CD8-positive, alpha-beta memory T cell (primary cell): Measurements from ENCODE around the gene VPS45. TPM values are rescaled to one million over a fixed set of nuclear protein-coding genes. Genes with fewer than 3 reads are reported as not detected.
A peak's percentile ranks its signal among the peaks of the same experiment; 100 is the strongest.

Experiments used
- CTCF ChIA-PET: fragments of 350-600 bp; sonication (Branson Sonifier 250); formaldehyde crosslinking; loops from one replicate; lab custom pipeline; 2021; ENCODE audit warnings: antibody characterized with exemption; lab: Charles Lee
- POLR2A ChIA-PET: fragments of 350-600 bp; sonication (Branson Sonifier 250); formaldehyde crosslinking; loops from one replicate; lab custom pipeline; 2021; ENCODE audit warnings: antibody characterized with exemption; lab: Charles Lee
- DNase-seq, 5 donors: peaks; one replicate each; pipeline versions ENCODE4 v3.0.0 to v3.0.0-alpha.2; 2020 to 2022; ENCODE audit warnings: mixed read lengths in 1 of 5
- H3K27ac ChIP-seq: one replicate; pipeline ENCODE4 v1.7.0; 2013; ENCODE audit warnings: low read depth, mild to moderate bottlenecking, low read length, moderate library complexity
- H3K27me3 ChIP-seq: 2 replicates; pipeline ENCODE4 v1.7.0; 2013; ENCODE audit warnings: low read length, mild to moderate bottlenecking; ENCODE audit not compliant: insufficient read depth, poor library complexity, severe bottlenecking
- H3K36me3 ChIP-seq: 2 replicates; pipeline ENCODE4 v1.7.0; 2013; ENCODE audit warnings: mild to moderate bottlenecking, low read length, moderate library complexity; ENCODE audit not compliant: insufficient read depth
- H3K4me1 ChIP-seq: 2 replicates; pipeline ENCODE4 v1.7.0; 2013; ENCODE audit warnings: mild to moderate bottlenecking, low read length, moderate library complexity; ENCODE audit not compliant: insufficient read depth
- H3K4me3 ChIP-seq: 2 replicates; pipeline ENCODE4 v1.7.0; 2013; ENCODE audit warnings: mild to moderate bottlenecking, low read length
- H3K9me3 ChIP-seq: 2 replicates; pipeline ENCODE4 v1.7.0; 2013; ENCODE audit warnings: mild to moderate bottlenecking, low read length
- H3K27ac Mint-ChIP-seq, 8 donors: one replicate each; pipeline ENCODE4 v1.8.0; 2020 to 2021; ENCODE audit warnings: mixed read lengths in 8 of 8, mild to moderate bottlenecking in 6 of 8, inconsistent platforms in 3 of 8, moderate library complexity in 3 of 8
- H3K27me3 Mint-ChIP-seq, 2 donors: one replicate each; pipeline ENCODE4 v1.8.0; 2020 to 2021; ENCODE audit warnings: mixed read lengths in 2 of 2, mild to moderate bottlenecking in 1 of 2, moderate library complexity in 1 of 2
- H3K36me3 Mint-ChIP-seq, 3 donors: one replicate each; pipeline ENCODE4 v1.8.0; 2020 to 2021; ENCODE audit warnings: mixed read lengths in 3 of 3, inconsistent platforms in 1 of 3, mild to moderate bottlenecking in 1 of 3
- H3K4me1 Mint-ChIP-seq, 3 donors: one replicate each; pipeline ENCODE4 v1.8.0; 2020 to 2021; ENCODE audit warnings: mixed read lengths in 3 of 3, inconsistent platforms in 1 of 3, mild to moderate bottlenecking in 1 of 3
- H3K4me3 Mint-ChIP-seq, 7 donors: one replicate each; pipeline ENCODE4 v1.8.0; 2020 to 2021; ENCODE audit warnings: mixed read lengths in 7 of 7, mild to moderate bottlenecking in 6 of 7, moderate library complexity in 4 of 7, inconsistent platforms in 2 of 7
- H3K9me3 Mint-ChIP-seq, 5 donors: one replicate each; pipeline ENCODE4 v1.8.0; 2020 to 2022; ENCODE audit warnings: mixed read lengths in 5 of 5, mild to moderate bottlenecking in 3 of 5, moderate library complexity in 2 of 5, inconsistent platforms in 1 of 5
- polyA plus RNA-seq: library from polyadenylated mRNA; unstranded; fragments of 300-500 nt; fragmentation: Illumina TruSeq; gene quantifications from one replicate; pipeline ENCODE4 v1.2.3, GENCODE V29; 2021
- total RNA-seq, 2 experiments: library from RNA; stranded (reverse); gene quantifications; one replicate each; pipeline ENCODE4 v1.2.3, GENCODE V29; 2021

Gene VPS45
- total and polyA plus RNA-seq, 3 experiments from 2014 or later: 26.3 to 33.6 (median 27.5) TPM

DNA sequence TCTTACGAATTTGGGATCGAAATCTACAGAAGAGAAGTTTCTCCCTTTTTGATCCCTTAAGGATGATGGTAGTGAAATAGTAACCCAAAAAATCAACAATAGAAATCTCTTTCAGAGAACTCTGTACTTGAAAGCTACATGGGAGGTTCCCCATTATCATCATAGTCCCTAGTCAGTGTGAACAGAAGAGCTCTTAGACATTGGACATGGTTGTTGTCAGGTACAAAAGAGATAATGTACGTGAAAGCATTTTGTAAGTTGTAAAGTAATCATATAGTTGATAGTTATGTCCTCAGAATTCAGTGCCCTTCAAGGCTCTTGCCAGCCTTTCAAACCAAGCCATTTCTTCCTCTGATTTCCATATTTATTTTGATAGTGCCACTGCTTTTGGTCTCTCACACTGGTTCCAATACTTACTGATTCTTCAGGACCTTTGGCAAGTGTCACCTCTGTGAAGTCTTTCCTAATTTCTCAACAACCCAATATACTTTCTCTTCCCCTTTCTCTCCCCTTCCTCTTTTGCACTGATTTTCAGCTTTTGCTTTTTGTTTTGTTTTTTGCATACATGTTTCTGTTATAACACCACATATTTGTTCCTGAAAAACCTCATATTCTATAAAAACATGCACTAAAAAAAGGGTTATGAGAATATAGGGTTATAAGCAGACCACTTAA, 22.4 kb downstream of the VPS45 start:
- no peak overlapping the region for H3K4me3 Mint-ChIP-seq
- H3K9me3 ChIP-seq: no peaks in the 10 kb centered on the region
- H3K4me1 ChIP-seq: peaks cover 20% of the 10 kb centered on the region
- H3K9me3 Mint-ChIP-seq: no peaks in the 10 kb centered on the region
- POLR2A ChIA-PET: interaction anchor here (0.6 kb wide), 1 partner anchor 60 kb away, joined by 4 read pairs; the partner anchor contains the start of gene PLEKHO1
- H3K27me3 Mint-ChIP-seq: no peaks in the 10 kb centered on the region
- no peak overlapping the region for H3K27ac ChIP-seq
- no peaks in the 10 kb centered on the region for H3K27me3 ChIP-seq
- no peak overlapping the region for H3K4me3 ChIP-seq
- peaks cover 20 to 34% (median 29%) of the 10 kb centered on the region in 3 donors for H3K4me1 Mint-ChIP-seq
- peaks cover 6 to 60% (median 18%) of the 10 kb centered on the region in 3 donors for H3K36me3 Mint-ChIP-seq
- CTCF ChIA-PET: interaction anchor here (1.1 kb wide), 1 partner anchor 15 kb away, joined by 3 read pairs; no protein-coding TSS in a partner anchor
- H3K36me3 ChIP-seq: no peaks in the 10 kb centered on the region
- peak overlapping the region in 1 of 8 donors; percentile 35 for H3K27ac Mint-ChIP-seq
- no peak for DNase-seq

DNA sequence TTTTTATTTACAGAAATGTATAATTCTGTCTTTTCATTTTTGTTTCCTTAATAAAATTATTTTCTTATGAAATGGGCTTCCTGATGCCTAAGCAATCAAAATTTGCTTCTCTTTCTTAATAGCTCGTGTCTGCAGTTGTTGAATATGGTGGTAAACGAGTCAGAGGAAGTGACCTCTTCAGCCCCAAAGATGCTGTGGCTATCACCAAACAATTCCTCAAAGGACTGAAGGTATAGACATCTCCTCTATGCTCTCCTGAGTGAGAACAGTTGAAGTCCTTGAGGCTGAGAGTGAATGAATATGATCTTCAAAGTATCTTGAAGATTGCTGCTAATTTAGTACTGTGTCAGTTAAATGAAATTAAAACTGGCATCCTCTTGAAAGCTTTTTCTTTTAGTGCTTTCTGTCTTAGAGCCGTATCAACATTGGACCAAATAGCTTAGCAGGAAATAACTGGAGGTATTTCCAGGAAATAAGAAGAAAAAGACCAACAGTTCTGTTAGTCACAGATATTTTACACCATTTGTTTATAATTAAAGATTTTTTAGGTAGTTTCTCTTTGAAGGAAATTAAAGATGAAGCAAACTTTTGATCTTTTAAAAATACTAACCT, 24.7 kb downstream of the VPS45 start:
- Histone ChIP-seq H3K27me3 (no peaks in the 10 kb centered on the region), H3K9me3 (no peaks in the 10 kb centered on the region), H3K27ac (no peak overlapping the region), H3K4me3 (no peak overlapping the region), H3K4me1 (peaks cover 20% of the 10 kb centered on the region), H3K36me3 (no peaks in the 10 kb centered on the region)
- H3K27ac Mint-ChIP-seq: peak overlapping the region in 7 of 8 donors; percentile 2 to 78 (median 60)
- POLR2A ChIA-PET: interaction anchor here (0.5 kb wide), 1 partner anchor 670 kb away, joined by 3 read pairs; no protein-coding TSS in a partner anchor
- CTCF ChIA-PET: interaction anchor here (0.7 to 1.4 kb wide), 4 partner anchors 10 to 76 kb away, joined by 3 read pairs; no protein-coding TSS in a partner anchor
- DNase-seq: no peak
- no peaks in the 10 kb centered on the region for H3K9me3 Mint-ChIP-seq
- H3K4me1 Mint-ChIP-seq: peaks cover 22 to 37% (median 29%) of the 10 kb centered on the region in 3 donors
- H3K4me3 Mint-ChIP-seq: peak overlapping the region in 4 of 7 donors; percentile 1 to 54 (median 20)
- peaks cover 8 to 47% (median 11%) of the 10 kb centered on the region in 3 donors for H3K36me3 Mint-ChIP-seq
- H3K27me3 Mint-ChIP-seq: no peaks in the 10 kb centered on the region

DNA sequence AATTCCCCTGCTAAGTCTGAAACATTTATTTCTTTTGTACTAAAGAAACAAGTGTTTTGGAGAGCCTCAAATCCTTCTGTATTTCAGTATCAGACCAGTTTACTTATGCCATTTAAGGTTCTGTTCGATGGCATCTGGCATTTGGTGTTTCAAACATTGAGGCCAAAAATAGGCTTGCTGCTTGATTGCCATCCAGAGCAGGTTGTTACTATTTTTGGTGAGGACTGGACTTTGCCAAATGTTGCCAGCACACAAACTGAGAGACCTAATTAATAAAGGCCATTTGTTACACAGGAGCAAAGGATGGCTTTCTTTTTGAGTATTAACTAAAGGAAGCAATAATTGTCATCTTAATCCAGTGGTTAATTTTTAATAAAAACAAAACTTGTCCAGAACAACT, 26.2 kb downstream of the VPS45 start:
- H3K27me3 Mint-ChIP-seq: no peaks in the 10 kb centered on the region
- peaks cover 20% of the 10 kb centered on the region for H3K4me1 ChIP-seq
- peaks cover 22 to 37% (median 29%) of the 10 kb centered on the region in 3 donors for H3K4me1 Mint-ChIP-seq
- no peak overlapping the region for H3K4me3 Mint-ChIP-seq
- no peaks in the 10 kb centered on the region for H3K9me3 ChIP-seq
- H3K27ac ChIP-seq: no peak overlapping the region
- H3K27ac Mint-ChIP-seq: no peak overlapping the region
- ChIA-PET POLR2A (no interaction called here), CTCF (interaction anchor here (1.4 kb wide), 1 partner anchor 17 kb away, joined by 3 read pairs; no protein-coding TSS in a partner anchor)
- no peak for DNase-seq
- peaks cover 4 to 40% (median 7%) of the 10 kb centered on the region in 3 donors for H3K36me3 Mint-ChIP-seq
- H3K36me3 ChIP-seq: no peaks in the 10 kb centered on the region
- no peaks in the 10 kb centered on the region for H3K9me3 Mint-ChIP-seq
- H3K27me3 ChIP-seq: no peaks in the 10 kb centered on the region
- H3K4me3 ChIP-seq: no peak overlapping the region

DNA sequence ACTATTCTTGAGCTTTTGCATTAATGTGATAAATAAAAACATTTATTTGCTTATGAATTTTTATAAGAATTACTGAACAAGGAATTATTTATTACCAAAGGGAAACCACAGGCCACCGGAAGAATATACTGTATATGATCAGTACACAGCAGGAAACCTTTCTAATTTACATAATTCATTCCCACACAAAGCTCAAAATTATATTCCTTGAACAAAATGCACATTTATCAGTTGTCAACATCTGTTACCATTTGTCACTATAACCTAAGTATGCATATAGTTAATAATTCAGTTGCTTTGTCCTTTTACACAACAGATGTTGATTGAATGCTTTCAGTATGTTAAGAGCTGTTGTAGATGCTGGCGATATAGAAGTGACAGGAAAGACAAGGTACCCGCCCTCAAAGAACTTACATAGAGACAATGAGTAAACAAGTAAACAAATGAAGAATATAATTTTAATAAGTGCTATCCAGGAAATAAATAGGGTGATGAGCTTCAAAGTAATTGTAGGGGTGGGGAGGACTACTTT, 27.2 kb downstream of the VPS45 start:
- no peaks in the 10 kb centered on the region for H3K9me3 Mint-ChIP-seq
- ChIA-PET CTCF (no interaction called here), POLR2A (interaction anchor here (0.8 to 1.0 kb wide), 2 partner anchors 10 to 55 kb away, joined by 3 read pairs; partner anchors contain the start of gene PLEKHO1)
- peaks cover 22 to 36% (median 29%) of the 10 kb centered on the region in 3 donors for H3K4me1 Mint-ChIP-seq
- H3K4me3 ChIP-seq: no peak overlapping the region
- no peak overlapping the region for H3K27ac ChIP-seq
- no peaks in the 10 kb centered on the region for H3K36me3 ChIP-seq
- no peak for DNase-seq
- peaks cover 4 to 37% (median 5%) of the 10 kb centered on the region in 3 donors for H3K36me3 Mint-ChIP-seq
- peak overlapping the region in 4 of 8 donors; percentile 10 to 81 (median 62) for H3K27ac Mint-ChIP-seq
- H3K9me3 ChIP-seq: no peaks in the 10 kb centered on the region
- H3K27me3 ChIP-seq: no peaks in the 10 kb centered on the region
- peaks cover 20% of the 10 kb centered on the region for H3K4me1 ChIP-seq
- H3K4me3 Mint-ChIP-seq: peak overlapping the region in 2 of 7 donors; percentile 24 to 28
- H3K27me3 Mint-ChIP-seq: no peaks in the 10 kb centered on the region

DNA sequence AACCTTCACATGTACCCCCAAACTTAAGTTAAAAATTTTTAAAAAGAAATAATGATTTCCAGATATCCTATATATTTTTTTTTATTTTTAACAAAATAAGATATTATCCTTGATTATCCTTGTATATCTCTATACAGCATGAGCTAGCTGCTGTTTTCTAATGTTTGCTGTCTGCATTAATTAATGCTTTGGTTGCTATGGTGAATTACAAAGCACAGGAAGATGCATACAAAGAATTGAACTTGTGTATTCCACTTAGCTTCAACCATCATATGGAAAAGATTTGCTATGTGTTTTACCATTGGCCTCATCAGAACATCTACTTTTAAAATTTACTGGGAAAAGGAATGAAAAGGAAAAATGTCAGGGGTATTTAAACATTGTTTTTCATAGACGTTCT, 35.4 kb downstream of the VPS45 start:
- peaks cover 47 to 59% (median 57%) of the 10 kb centered on the region in 3 donors for H3K4me1 Mint-ChIP-seq
- CTCF ChIA-PET: interaction anchor here (0.9 kb wide), 1 partner anchor 11 kb away, joined by 3 read pairs; no protein-coding TSS in a partner anchor
- no peak overlapping the region for H3K27ac ChIP-seq

DNA sequence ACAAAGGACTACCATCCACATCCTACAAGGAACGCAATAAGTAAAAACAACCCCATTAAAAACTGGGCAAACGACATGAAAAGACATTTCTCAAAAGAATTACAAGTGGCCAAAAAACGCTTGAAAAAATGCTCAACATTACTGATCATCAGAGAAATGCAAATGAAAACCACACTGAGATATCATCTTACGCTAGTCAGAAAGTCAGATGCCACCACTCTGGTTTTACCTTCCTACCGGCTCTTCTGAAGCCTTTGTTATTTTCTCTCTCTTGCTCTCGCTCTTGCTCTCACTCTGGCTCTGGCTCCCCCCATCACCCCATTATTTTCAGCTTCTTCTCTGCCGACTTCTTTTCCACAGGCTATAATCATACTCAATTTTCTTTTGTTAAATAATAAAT, 38.8 kb downstream of the VPS45 start:
- CTCF ChIA-PET: no interaction called here
- Histone ChIP-seq H3K4me3 (no peak overlapping the region), H3K4me1 (peaks cover 60% of the 10 kb centered on the region), H3K27ac (no peak overlapping the region), H3K9me3 (no peaks in the 10 kb centered on the region), H3K27me3 (no peaks in the 10 kb centered on the region), H3K36me3 (no peaks in the 10 kb centered on the region)
- no peaks in the 10 kb centered on the region for H3K27me3 Mint-ChIP-seq
- peak in 2 of 5 donors; percentile 44 to 47 for DNase-seq
- POLR2A ChIA-PET: no interaction called here
- H3K36me3 Mint-ChIP-seq: peaks cover 0 to 4% (median 2%) of the 10 kb centered on the region in 3 donors
- peak overlapping the region; percentile 10 to 76 (median 72) for H3K4me3 Mint-ChIP-seq
- peak overlapping the region; percentile 81 to 98 (median 92) for H3K27ac Mint-ChIP-seq
- no peaks in the 10 kb centered on the region for H3K9me3 Mint-ChIP-seq
- H3K4me1 Mint-ChIP-seq: peaks cover 77 to 87% (median 87%) of the 10 kb centered on the region in 3 donors

More for the DNA sequence above, 35.4 kb downstream of the VPS45 start:
- peaks cover 31% of the 10 kb centered on the region for H3K4me1 ChIP-seq
- no peaks in the 10 kb centered on the region for H3K9me3 Mint-ChIP-seq
- POLR2A ChIA-PET: no interaction called here
- H3K4me3 Mint-ChIP-seq: no peak overlapping the region
- H3K36me3 Mint-ChIP-seq: peaks cover 4 to 12% (median 6%) of the 10 kb centered on the region in 3 donors
- DNase-seq: no peak
- H3K9me3 ChIP-seq: no peaks in the 10 kb centered on the region
- H3K4me3 ChIP-seq: no peak overlapping the region
- H3K27me3 Mint-ChIP-seq: no peaks in the 10 kb centered on the region
- no peaks in the 10 kb centered on the region for H3K27me3 ChIP-seq
- peak overlapping the region in 6 of 8 donors; percentile 18 to 88 (median 71) for H3K27ac Mint-ChIP-seq
- no peaks in the 10 kb centered on the region for H3K36me3 ChIP-seq

DNA sequence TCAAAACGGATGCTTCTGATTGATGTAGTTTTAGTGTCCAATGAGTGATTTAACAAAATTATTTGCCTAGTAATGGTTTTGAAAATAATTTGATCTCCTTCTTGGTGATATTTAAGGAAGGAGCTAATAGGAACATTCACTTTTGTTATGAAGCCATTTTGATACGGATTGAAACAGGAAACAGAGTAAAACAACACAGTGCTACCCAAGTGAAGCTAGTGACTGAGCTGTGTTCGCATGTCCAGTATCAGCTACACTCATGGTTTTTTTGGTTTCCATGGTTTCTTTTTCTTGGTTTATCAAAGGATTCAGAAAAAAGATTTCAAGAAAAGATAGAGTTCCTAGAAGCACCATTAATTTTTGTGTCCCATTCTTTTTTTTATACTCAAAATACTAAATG, 42.0 kb downstream of the VPS45 start:
- H3K4me1 Mint-ChIP-seq: peaks cover 76 to 86% (median 83%) of the 10 kb centered on the region in 3 donors
- peaks cover 0 to 10% (median 4%) of the 10 kb centered on the region in 5 donors for H3K9me3 Mint-ChIP-seq
- H3K36me3 Mint-ChIP-seq: peaks cover 3 to 18% (median 12%) of the 10 kb centered on the region in 3 donors
- peak overlapping the region; percentile 48 for H3K27ac ChIP-seq
- ChIA-PET POLR2A (interaction anchor here (1.1 kb wide), 1 partner anchor 40 kb away, joined by 6 read pairs; the partner anchor contains the start of gene PLEKHO1), CTCF (interaction anchor here (1.1 to 1.4 kb wide), 3 partner anchors 27 to 56 kb away, joined by 3 to 5 read pairs (median 4); no protein-coding TSS in a partner anchor)
- peak overlapping the region; percentile 39 for H3K4me3 ChIP-seq
- H3K27me3 Mint-ChIP-seq: no peaks in the 10 kb centered on the region
- peak overlapping the region; percentile 75 to 91 (median 84) for H3K4me3 Mint-ChIP-seq
- peaks cover 60% of the 10 kb centered on the region for H3K4me1 ChIP-seq
- no peaks in the 10 kb centered on the region for H3K27me3 ChIP-seq
- DNase-seq: peak in 2 of 5 donors; percentile 26 to 32
- no peaks in the 10 kb centered on the region for H3K36me3 ChIP-seq
- H3K27ac Mint-ChIP-seq: peak overlapping the region; percentile 81 to 95 (median 90)
- no peaks in the 10 kb centered on the region for H3K9me3 ChIP-seq
